GM23338 (cell line): ENCODE results near the gene POLDIP2. TPM values are rescaled to one million over a fixed set of nuclear protein-coding genes. Genes with fewer than 3 reads are reported as not detected.

Source experiments
- ATAC-seq: fragments of 200-7000 bp; cut with Tn5 transposase; 3 replicates; pipeline ENCODE4 v1.9.1; 2020
- DNase-seq: peaks from one replicate; pipeline ENCODE4 v3.0.0-alpha.2; 2015; ENCODE audit warnings: low spot score
- H2AFZ ChIP-seq: fragments of 200-600 bp; sonication (generic); 2 replicates; pipeline ENCODE4 v1.8.0; 2016; ENCODE audit warnings: antibody characterized with exemption, mild to moderate bottlenecking, moderate library complexity
- H3F3A ChIP-seq: fragments of 200-600 bp; sonication (generic); replicated peaks from 2 replicates; pipeline ENCODE4 v1.8.0; 2017; ENCODE audit warnings: antibody characterized with exemption, mixed run types, low read depth
- H3K27ac ChIP-seq: fragments of 200-600 bp; sonication (generic); 2 replicates; pipeline ENCODE4 v1.6.1; 2016; ENCODE audit warnings: low read depth
- H3K27me3 ChIP-seq: fragments of 200-600 bp; sonication (generic); 2 replicates; pipeline ENCODE4 v1.8.0; 2016; ENCODE audit warnings: mild to moderate bottlenecking, mixed run types, moderate library complexity; ENCODE audit not compliant: insufficient read depth
- H3K36me3 ChIP-seq: fragments of 200-600 bp; sonication (generic); 2 replicates; pipeline ENCODE4 v1.8.0; 2016; ENCODE audit warnings: mild to moderate bottlenecking; ENCODE audit not compliant: insufficient read depth
- H3K4me1 ChIP-seq: fragments of 200-600 bp; sonication (generic); 2 replicates; pipeline ENCODE4 v1.8.0; 2016; ENCODE audit warnings: mild to moderate bottlenecking, moderate library complexity; ENCODE audit not compliant: insufficient read depth
- H3K4me2 ChIP-seq: fragments of 200-600 bp; sonication (generic); 2 replicates; pipeline ENCODE4 v1.7.1; 2017; ENCODE audit warnings: mixed run types
- H3K4me3 ChIP-seq: fragments of 200-600 bp; sonication (generic); 2 replicates; pipeline ENCODE4 v1.6.1; 2016; ENCODE audit warnings: mixed run types
- H3K79me2 ChIP-seq: fragments of 200-600 bp; sonication (generic); replicated peaks from 2 replicates; pipeline ENCODE4 v1.8.0; 2017; ENCODE audit warnings: mild to moderate bottlenecking; ENCODE audit not compliant: insufficient read depth
- H3K9me2 ChIP-seq: fragments of 200-600 bp; sonication (generic); 2 replicates; pipeline ENCODE4 v1.8.0; 2017; ENCODE audit not compliant: insufficient read depth
- H4K20me1 ChIP-seq: fragments of 200-600 bp; sonication (generic); replicated peaks from 2 replicates; pipeline ENCODE4 v1.8.0; 2017; ENCODE audit warnings: mild to moderate bottlenecking; ENCODE audit not compliant: insufficient read depth
- H3K27ac Mint-ChIP-seq: 2 replicates; pipeline ENCODE4 v1.8.0; 2020; ENCODE audit warnings: inconsistent platforms, mild to moderate bottlenecking, moderate library complexity, mixed read lengths
- H3K27me3 Mint-ChIP-seq: 3 replicates; pipeline ENCODE4 v1.8.0; 2022; ENCODE audit warnings: low read depth, mild to moderate bottlenecking, moderate library complexity, mixed read lengths, inconsistent platforms; ENCODE audit not compliant: insufficient read depth, poor library complexity
- H3K36me3 Mint-ChIP-seq: 3 replicates; pipeline ENCODE4 v1.8.0; 2021; ENCODE audit warnings: low read depth, mild to moderate bottlenecking, inconsistent platforms, moderate library complexity, mixed read lengths
- H3K4me1 Mint-ChIP-seq: 3 replicates; pipeline ENCODE4 v1.8.0; 2020; ENCODE audit warnings: mild to moderate bottlenecking, inconsistent platforms, mixed read lengths
- H3K4me3 Mint-ChIP-seq: 3 replicates; pipeline ENCODE4 v1.8.0; 2021; ENCODE audit warnings: moderate library complexity, mild to moderate bottlenecking, inconsistent platforms, mixed read lengths
- H3K9me3 Mint-ChIP-seq: 3 replicates; pipeline ENCODE4 v1.8.0; 2020; ENCODE audit warnings: moderate library complexity, mild to moderate bottlenecking, inconsistent platforms, mixed read lengths
- CREB1 ChIP-seq: fragments of 250-450 bp; sonication (Bioruptor Pico); IDR thresholded peaks from 2 replicates; pipeline ENCODE4 v1.5.0; 2020; ENCODE audit warnings: low read depth, mild to moderate bottlenecking, moderate library complexity
- EZH2 ChIP-seq: fragments of 200-600 bp; sonication (generic); IDR thresholded peaks from one replicate; pipeline ENCODE4 v1.8.0; 2017; ENCODE audit warnings: antibody characterized with exemption, mild to moderate bottlenecking, low read depth; ENCODE audit not compliant: unreplicated experiment
- EZH2phosphoT487 ChIP-seq: fragments of 200-600 bp; sonication (generic); IDR thresholded peaks from one replicate; pipeline ENCODE4 v1.8.1; 2018; ENCODE audit warnings: antibody characterized with exemption; ENCODE audit not compliant: unreplicated experiment
- NANOG ChIP-seq: IDR thresholded peaks from 2 replicates; pipeline ENCODE4 v1.6.1; 2016; ENCODE audit warnings: antibody characterized with exemption, borderline replicate concordance
- POLR2AphosphoS5 ChIP-seq: IDR thresholded peaks from 2 replicates; pipeline ENCODE4 v1.6.1; 2016; ENCODE audit warnings: antibody characterized with exemption, low read depth
- STAT1 ChIP-seq: IDR thresholded peaks from one replicate; pipeline ENCODE4 v1.6.1; 2016; ENCODE audit warnings: antibody characterized with exemption; ENCODE audit not compliant: unreplicated experiment
- ZNF114 ChIP-seq: fragments of 250-450 bp; sonication (Bioruptor Pico); IDR thresholded peaks from 2 replicates; pipeline ENCODE4 v1.5.0; 2020; ENCODE audit warnings: mild to moderate bottlenecking, moderate library complexity
- ZNF331 ChIP-seq: fragments of 250-450 bp; sonication (Bioruptor Pico); IDR thresholded peaks from 2 replicates; pipeline ENCODE4 v1.5.0; 2020; ENCODE audit warnings: low read depth, mild to moderate bottlenecking, moderate library complexity
- polyA plus RNA-seq: library from polyadenylated mRNA; unstranded; fragments of >200 nt; fragmentation: Nextera tagmentation; extraction: Ambion mirVana; gene quantifications from 2 replicates; pipeline ENCODE4 v1.2.1, GENCODE V29; 2016
- total RNA-seq: library from RNA; depleted of rRNA; stranded (reverse); fragments of >200 nt; shearing (Covaris generic); gene quantifications from 2 replicates; pipeline ENCODE4 v1.2.3, GENCODE V29; 2014
- TF ChIP-seq, protein P1 (sequence below), 2 experiments: fragments of 200-600 bp in 1 of 2; sonication (generic) in 1 of 2; conservative IDR thresholded peaks; 2 replicates each; pipeline versions ENCODE4 v1.5.1 to v1.6.1; 2016 to 2017; ENCODE audit warnings: antibody characterized with exemption in 2 of 2, low read depth in 2 of 2, mild to moderate bottlenecking in 2 of 2, moderate library complexity in 1 of 2
- TF ChIP-seq, protein P2 (sequence below): IDR thresholded peaks from 2 replicates; pipeline ENCODE4 v1.6.1; 2016; ENCODE audit warnings: antibody characterized with exemption
- TF ChIP-seq, protein P3 (sequence below): fragments of 250-450 bp; sonication (Bioruptor Pico); IDR thresholded peaks from 2 replicates; pipeline ENCODE4 v1.5.0; 2020; ENCODE audit warnings: mild to moderate bottlenecking, moderate library complexity

Gene POLDIP2
- total and polyA plus RNA-seq, 2 experiments from 2014 or later = 45.7 to 77.1 TPM

DNA sequence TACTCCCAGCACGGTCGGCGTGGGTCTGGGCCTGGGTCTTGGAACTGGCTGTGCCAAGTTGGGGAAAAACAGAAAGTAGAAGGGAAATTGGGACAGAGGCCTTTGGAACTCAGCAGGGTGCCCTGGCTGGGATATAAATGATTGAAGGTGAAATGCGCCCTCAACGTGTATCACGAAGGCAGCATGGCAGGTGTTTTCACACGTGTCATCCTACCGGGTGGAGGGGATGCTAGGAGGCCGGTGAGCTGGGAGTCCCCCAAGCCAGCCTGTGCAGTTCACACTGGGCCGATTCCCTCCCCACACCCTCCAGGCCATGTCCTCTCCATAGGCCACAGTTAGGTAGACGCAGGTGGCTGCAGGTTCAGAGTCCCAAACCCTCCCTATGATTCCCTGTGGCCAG is 15.8 kb downstream of the POLDIP2 start:
- TF ChIP-seq CREB1 (CRISPR knock-in tag) (no peak), ZNF114 (CRISPR knock-in tag) (no peak)
- TF ChIP-seq, protein P1, sequence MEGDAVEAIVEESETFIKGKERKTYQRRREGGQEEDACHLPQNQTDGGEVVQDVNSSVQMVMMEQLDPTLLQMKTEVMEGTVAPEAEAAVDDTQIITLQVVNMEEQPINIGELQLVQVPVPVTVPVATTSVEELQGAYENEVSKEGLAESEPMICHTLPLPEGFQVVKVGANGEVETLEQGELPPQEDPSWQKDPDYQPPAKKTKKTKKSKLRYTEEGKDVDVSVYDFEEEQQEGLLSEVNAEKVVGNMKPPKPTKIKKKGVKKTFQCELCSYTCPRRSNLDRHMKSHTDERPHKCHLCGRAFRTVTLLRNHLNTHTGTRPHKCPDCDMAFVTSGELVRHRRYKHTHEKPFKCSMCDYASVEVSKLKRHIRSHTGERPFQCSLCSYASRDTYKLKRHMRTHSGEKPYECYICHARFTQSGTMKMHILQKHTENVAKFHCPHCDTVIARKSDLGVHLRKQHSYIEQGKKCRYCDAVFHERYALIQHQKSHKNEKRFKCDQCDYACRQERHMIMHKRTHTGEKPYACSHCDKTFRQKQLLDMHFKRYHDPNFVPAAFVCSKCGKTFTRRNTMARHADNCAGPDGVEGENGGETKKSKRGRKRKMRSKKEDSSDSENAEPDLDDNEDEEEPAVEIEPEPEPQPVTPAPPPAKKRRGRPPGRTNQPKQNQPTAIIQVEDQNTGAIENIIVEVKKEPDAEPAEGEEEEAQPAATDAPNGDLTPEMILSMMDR (conservative IDR thresholded peaks at IDR 0.05; ENCODE audit: low read depth in 2 of 2) = no peak
- TF ChIP-seq, protein P2, sequence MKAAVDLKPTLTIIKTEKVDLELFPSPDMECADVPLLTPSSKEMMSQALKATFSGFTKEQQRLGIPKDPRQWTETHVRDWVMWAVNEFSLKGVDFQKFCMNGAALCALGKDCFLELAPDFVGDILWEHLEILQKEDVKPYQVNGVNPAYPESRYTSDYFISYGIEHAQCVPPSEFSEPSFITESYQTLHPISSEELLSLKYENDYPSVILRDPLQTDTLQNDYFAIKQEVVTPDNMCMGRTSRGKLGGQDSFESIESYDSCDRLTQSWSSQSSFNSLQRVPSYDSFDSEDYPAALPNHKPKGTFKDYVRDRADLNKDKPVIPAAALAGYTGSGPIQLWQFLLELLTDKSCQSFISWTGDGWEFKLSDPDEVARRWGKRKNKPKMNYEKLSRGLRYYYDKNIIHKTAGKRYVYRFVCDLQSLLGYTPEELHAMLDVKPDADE = no peak
- Mint-ChIP-seq H3K27me3 (peaks cover 5% of the 10 kb centered on the region), H3K4me1 (peaks cover 18% of the 10 kb centered on the region), H3K9me3 (no peaks in the 10 kb centered on the region), H3K4me3 (no peak overlapping the region), H3K36me3 (peaks cover 26% of the 10 kb centered on the region), H3K27ac (no peak overlapping the region)
- Histone ChIP-seq H3K27me3 (no peaks in the 10 kb centered on the region), H3K4me3 (no peak overlapping the region), H3F3A (no peaks in the 10 kb centered on the region), H3K27ac (no peak overlapping the region), H3K9me2 (no peaks in the 10 kb centered on the region), H3K79me2 (peaks cover 19% of the 10 kb centered on the region), H2AFZ (no peak overlapping the region), H3K4me2 (no peak overlapping the region), H4K20me1 (peaks cover 8% of the 10 kb centered on the region; the same call in 1 of the 2 replicates), H3K4me1 (peaks cover 5% of the 10 kb centered on the region), H3K36me3 (peaks cover 8% of the 10 kb centered on the region)
- ATAC-seq (no peak), DNase-seq (no peak)

DNA sequence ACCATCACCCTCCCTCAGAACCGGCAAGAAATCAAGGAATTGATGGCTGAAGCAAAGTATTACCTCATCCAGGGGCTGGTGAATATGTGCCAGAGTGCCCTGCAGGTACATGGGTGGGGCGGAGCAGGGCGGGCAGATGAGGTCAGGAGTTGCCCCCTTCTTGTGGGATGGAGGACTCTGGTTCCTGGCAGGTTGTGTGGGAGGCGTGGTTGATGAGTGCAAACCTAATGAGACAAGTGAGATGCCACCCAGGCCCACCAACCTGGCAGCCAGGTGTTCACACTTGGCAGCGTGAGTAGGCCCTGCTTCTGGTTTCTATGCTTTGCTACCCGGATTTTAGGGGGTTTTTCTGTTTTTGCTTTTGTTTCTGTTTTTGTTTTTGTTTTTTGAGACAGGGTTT is 17.0 kb downstream of the POLDIP2 start:
- no peak overlapping the region for H3K4me3 ChIP-seq
- no peak for DNase-seq
- ATAC-seq = no peak
- no peaks in the 10 kb centered on the region for H3K9me2 ChIP-seq
- Mint-ChIP-seq H3K27ac (no peak overlapping the region), H3K36me3 (peaks cover 19% of the 10 kb centered on the region), H3K9me3 (no peaks in the 10 kb centered on the region), H3K27me3 (peaks cover 14% of the 10 kb centered on the region), H3K4me1 (peaks cover 13% of the 10 kb centered on the region), H3K4me3 (no peak overlapping the region)
- no peaks in the 10 kb centered on the region for H3K27me3 ChIP-seq
- no peak overlapping the region for H3K4me2 ChIP-seq
- no peaks in the 10 kb centered on the region for H3F3A ChIP-seq
- no peaks in the 10 kb centered on the region for H4K20me1 ChIP-seq
- peaks cover 19% of the 10 kb centered on the region for H3K79me2 ChIP-seq
- H3K36me3 ChIP-seq = peaks cover 8% of the 10 kb centered on the region
- H3K27ac ChIP-seq = no peak overlapping the region
- H2AFZ ChIP-seq = no peak overlapping the region
- H3K4me1 ChIP-seq = peaks cover 6% of the 10 kb centered on the region; the same call in 1 of the 2 replicates
- no peak for TF ChIP-seq EZH2
- TF ChIP-seq ZNF331 = no peak
- TF ChIP-seq EZH2phosphoT487 = no peak
- TF ChIP-seq ZNF114 (CRISPR knock-in tag) = no peak
- TF ChIP-seq, protein P3, sequence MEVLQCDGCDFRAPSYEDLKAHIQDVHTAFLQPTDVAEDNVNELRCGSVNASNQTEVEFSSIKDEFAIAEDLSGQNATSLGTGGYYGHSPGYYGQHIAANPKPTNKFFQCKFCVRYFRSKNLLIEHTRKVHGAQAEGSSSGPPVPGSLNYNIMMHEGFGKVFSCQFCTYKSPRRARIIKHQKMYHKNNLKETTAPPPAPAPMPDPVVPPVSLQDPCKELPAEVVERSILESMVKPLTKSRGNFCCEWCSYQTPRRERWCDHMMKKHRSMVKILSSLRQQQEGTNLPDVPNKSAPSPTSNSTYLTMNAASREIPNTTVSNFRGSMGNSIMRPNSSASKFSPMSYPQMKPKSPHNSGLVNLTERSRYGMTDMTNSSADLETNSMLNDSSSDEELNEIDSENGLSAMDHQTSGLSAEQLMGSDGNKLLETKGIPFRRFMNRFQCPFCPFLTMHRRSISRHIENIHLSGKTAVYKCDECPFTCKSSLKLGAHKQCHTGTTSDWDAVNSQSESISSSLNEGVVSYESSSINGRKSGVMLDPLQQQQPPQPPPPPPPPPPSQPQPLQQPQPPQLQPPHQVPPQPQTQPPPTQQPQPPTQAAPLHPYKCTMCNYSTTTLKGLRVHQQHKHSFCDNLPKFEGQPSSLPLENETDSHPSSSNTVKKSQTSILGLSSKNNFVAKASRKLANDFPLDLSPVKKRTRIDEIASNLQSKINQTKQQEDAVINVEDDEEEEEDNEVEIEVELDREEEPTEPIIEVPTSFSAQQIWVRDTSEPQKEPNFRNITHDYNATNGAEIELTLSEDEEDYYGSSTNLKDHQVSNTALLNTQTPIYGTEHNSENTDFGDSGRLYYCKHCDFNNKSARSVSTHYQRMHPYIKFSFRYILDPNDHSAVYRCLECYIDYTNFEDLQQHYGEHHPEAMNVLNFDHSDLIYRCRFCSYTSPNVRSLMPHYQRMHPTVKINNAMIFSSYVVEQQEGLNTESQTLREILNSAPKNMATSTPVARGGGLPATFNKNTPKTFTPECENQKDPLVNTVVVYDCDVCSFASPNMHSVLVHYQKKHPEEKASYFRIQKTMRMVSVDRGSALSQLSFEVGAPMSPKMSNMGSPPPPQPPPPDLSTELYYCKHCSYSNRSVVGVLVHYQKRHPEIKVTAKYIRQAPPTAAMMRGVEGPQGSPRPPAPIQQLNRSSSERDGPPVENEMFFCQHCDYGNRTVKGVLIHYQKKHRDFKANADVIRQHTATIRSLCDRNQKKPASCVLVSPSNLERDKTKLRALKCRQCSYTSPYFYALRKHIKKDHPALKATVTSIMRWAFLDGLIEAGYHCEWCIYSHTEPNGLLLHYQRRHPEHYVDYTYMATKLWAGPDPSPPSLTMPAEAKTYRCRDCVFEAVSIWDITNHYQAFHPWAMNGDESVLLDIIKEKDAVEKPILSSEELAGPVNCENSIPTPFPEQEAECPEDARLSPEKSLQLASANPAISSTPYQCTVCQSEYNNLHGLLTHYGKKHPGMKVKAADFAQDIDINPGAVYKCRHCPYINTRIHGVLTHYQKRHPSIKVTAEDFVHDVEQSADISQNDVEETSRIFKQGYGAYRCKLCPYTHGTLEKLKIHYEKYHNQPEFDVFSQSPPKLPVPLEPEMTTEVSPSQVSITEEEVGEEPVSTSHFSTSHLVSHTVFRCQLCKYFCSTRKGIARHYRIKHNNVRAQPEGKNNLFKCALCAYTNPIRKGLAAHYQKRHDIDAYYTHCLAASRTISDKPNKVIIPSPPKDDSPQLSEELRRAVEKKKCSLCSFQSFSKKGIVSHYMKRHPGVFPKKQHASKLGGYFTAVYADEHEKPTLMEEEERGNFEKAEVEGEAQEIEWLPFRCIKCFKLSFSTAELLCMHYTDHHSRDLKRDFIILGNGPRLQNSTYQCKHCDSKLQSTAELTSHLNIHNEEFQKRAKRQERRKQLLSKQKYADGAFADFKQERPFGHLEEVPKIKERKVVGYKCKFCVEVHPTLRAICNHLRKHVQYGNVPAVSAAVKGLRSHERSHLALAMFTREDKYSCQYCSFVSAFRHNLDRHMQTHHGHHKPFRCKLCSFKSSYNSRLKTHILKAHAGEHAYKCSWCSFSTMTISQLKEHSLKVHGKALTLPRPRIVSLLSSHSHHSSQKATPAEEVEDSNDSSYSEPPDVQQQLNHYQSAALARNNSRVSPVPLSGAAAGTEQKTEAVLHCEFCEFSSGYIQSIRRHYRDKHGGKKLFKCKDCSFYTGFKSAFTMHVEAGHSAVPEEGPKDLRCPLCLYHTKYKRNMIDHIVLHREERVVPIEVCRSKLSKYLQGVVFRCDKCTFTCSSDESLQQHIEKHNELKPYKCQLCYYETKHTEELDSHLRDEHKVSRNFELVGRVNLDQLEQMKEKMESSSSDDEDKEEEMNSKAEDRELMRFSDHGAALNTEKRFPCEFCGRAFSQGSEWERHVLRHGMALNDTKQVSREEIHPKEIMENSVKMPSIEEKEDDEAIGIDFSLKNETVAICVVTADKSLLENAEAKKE (CRISPR knock-in tag) = no peak
- TF ChIP-seq POLR2AphosphoS5 = no peak
- TF ChIP-seq, protein P2 = no peak
- TF ChIP-seq CREB1 (CRISPR knock-in tag) = no peak
- no peak for TF ChIP-seq NANOG
- TF ChIP-seq STAT1 = no peak
